Endothelial cell (in vitro differentiated cells): ENCODE results near the gene NSMF. TPM values are rescaled to one million over a fixed set of nuclear protein-coding genes. Genes with fewer than 3 reads are reported as not detected.

Experiments used
- DNase-seq: peaks from one replicate; pipeline ENCODE4 v3.0.0; 2021; ENCODE audit warnings: low spot score
- H3K27ac Mint-ChIP-seq: one replicate; pipeline ENCODE4 v1.8.0; 2021; ENCODE audit warnings: mixed read lengths, inconsistent platforms; ENCODE audit not compliant: unreplicated experiment
- H3K27me3 Mint-ChIP-seq: one replicate; pipeline ENCODE4 v1.8.0; 2021; ENCODE audit warnings: mild to moderate bottlenecking, moderate library complexity, mixed read lengths, inconsistent platforms; ENCODE audit not compliant: unreplicated experiment
- H3K36me3 Mint-ChIP-seq: one replicate; pipeline ENCODE4 v1.8.0; 2021; ENCODE audit warnings: mild to moderate bottlenecking, low read depth, mixed read lengths, inconsistent platforms; ENCODE audit not compliant: unreplicated experiment
- H3K4me1 Mint-ChIP-seq: one replicate; pipeline ENCODE4 v1.8.0; 2021; ENCODE audit warnings: mild to moderate bottlenecking, mixed read lengths, inconsistent platforms; ENCODE audit not compliant: unreplicated experiment
- H3K4me3 Mint-ChIP-seq: one replicate; pipeline ENCODE4 v1.8.0; 2021; ENCODE audit warnings: mild to moderate bottlenecking, mixed read lengths, inconsistent platforms; ENCODE audit not compliant: unreplicated experiment
- H3K9me3 Mint-ChIP-seq: one replicate; pipeline ENCODE4 v1.8.0; 2021; ENCODE audit warnings: mixed read lengths, inconsistent platforms; ENCODE audit not compliant: unreplicated experiment
- total RNA-seq: library from RNA; stranded (reverse); fragmentation: NEBNext Ultra II Directional; extraction: Animal tissue kit (Norgen Biotek cat#: 25700); gene quantifications from one replicate; pipeline ENCODE4 v1.2.1, GENCODE V29; 2021; ENCODE audit not compliant: unreplicated experiment
- TF ChIP-seq, protein P1 (sequence below): fragments of 200-600 bp; sonication (generic); IDR thresholded peaks from one replicate; pipeline ENCODE4 v1.5.0; 2021; ENCODE audit warnings: antibody characterized with exemption; ENCODE audit not compliant: unreplicated experiment

Gene NSMF
- total RNA-seq, 1 donor from 2014 or later = 43.0 TPM

DNA sequence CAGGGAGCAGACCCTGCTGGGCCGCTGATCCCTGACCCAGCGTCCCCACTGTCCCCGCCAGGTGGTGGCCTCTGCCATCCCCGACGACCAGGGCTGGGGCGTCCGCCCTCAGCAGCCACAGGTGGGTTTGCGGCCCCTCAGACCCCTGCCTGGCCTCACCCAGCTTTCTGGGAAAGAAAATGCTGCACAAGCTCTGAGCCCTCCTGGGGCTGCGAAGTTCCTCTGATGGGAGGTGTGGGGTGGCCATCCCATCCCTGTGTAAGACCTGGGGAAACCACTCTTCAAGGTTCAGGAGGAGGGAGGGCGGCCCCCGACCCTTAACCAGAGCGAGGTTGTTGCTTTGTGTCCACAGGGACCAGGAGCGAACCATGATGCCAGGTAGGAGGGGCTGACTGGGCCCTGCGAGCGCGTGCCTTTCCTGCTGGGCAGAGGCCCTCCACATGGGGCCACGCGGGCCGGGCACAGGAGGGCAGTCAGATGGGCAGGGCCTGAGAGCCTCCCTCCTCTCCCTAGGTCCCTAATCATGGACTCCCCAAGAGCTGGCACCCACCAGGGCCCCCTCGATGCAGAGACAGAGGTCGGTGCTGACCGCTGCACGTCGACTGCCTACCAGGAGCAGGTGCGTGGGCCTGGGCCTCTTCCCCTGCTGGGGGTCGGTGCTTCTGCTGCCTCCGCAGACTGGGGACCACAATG lies 28.3 kb downstream of the NSMF start:
- H3K36me3 Mint-ChIP-seq = no peaks in the 10 kb centered on the region

GRCh38 chr9:137429974-137430722 lies 29.0 kb downstream of the NSMF start:
- DNase-seq = no peak
- no peaks in the 10 kb centered on the region for H3K27me3 Mint-ChIP-seq
- TF ChIP-seq, protein P1, sequence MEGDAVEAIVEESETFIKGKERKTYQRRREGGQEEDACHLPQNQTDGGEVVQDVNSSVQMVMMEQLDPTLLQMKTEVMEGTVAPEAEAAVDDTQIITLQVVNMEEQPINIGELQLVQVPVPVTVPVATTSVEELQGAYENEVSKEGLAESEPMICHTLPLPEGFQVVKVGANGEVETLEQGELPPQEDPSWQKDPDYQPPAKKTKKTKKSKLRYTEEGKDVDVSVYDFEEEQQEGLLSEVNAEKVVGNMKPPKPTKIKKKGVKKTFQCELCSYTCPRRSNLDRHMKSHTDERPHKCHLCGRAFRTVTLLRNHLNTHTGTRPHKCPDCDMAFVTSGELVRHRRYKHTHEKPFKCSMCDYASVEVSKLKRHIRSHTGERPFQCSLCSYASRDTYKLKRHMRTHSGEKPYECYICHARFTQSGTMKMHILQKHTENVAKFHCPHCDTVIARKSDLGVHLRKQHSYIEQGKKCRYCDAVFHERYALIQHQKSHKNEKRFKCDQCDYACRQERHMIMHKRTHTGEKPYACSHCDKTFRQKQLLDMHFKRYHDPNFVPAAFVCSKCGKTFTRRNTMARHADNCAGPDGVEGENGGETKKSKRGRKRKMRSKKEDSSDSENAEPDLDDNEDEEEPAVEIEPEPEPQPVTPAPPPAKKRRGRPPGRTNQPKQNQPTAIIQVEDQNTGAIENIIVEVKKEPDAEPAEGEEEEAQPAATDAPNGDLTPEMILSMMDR = no peak

More for the DNA sequence above, 28.3 kb downstream of the NSMF start:
- Mint-ChIP-seq H3K4me3 (no peak overlapping the region), H3K9me3 (no peaks in the 10 kb centered on the region), H3K27me3 (no peaks in the 10 kb centered on the region), H3K27ac (no peak overlapping the region), H3K4me1 (no peaks in the 10 kb centered on the region)
- TF ChIP-seq, protein P1 = no peak
- DNase-seq = no peak

GRCh38 chr9:137429546-137429890 lies 29.6 kb downstream of the NSMF start:
- Mint-ChIP-seq H3K4me1 (no peaks in the 10 kb centered on the region), H3K27ac (no peak overlapping the region), H3K4me3 (no peak overlapping the region), H3K27me3 (peaks cover 5% of the 10 kb centered on the region), H3K9me3 (no peaks in the 10 kb centered on the region), H3K36me3 (no peaks in the 10 kb centered on the region)
- no peak for DNase-seq
- TF ChIP-seq, protein P1 = no peak

More at GRCh38 chr9:137429974-137430722, 29.0 kb downstream of the NSMF start:
- Mint-ChIP-seq H3K4me1 (no peaks in the 10 kb centered on the region), H3K27ac (no peak overlapping the region), H3K4me3 (no peak overlapping the region), H3K36me3 (no peaks in the 10 kb centered on the region), H3K9me3 (no peaks in the 10 kb centered on the region)

GRCh38 chr9:137428841-137429545 lies 30.1 kb downstream of the NSMF start:
- H3K9me3 Mint-ChIP-seq = no peaks in the 10 kb centered on the region
- no peaks in the 10 kb centered on the region for H3K4me1 Mint-ChIP-seq
- TF ChIP-seq, protein P1 = no peak
- H3K27me3 Mint-ChIP-seq = peaks cover 10% of the 10 kb centered on the region
- H3K27ac Mint-ChIP-seq = no peak overlapping the region
- H3K36me3 Mint-ChIP-seq = no peaks in the 10 kb centered on the region
- DNase-seq = no peak
- no peak overlapping the region for H3K4me3 Mint-ChIP-seq

DNA sequence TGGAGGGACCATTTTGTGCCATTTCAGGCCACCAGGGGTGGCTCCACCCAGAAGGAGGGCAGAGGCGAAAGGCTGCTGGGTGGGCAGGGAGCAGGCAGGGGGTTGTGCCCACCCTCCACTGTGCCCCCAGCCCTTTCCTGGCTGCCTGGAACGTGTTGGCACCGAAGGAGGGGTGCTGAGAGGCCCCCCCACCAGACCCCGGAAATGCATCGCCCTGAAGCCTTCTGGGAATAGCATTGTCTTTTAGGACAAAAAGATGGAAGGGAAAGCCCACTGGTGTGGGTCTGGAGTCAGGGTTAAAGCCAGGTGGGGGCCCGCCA lies 30.9 kb downstream of the NSMF start:
- Mint-ChIP-seq H3K27ac (no peak overlapping the region), H3K27me3 (peaks cover 10% of the 10 kb centered on the region)

More for the DNA sequence above, 30.9 kb downstream of the NSMF start:
- no peak for DNase-seq
- H3K4me3 Mint-ChIP-seq = no peak overlapping the region
- no peaks in the 10 kb centered on the region for H3K9me3 Mint-ChIP-seq
- TF ChIP-seq, protein P1 = no peak
- no peaks in the 10 kb centered on the region for H3K36me3 Mint-ChIP-seq
- H3K4me1 Mint-ChIP-seq = no peaks in the 10 kb centered on the region
